ENCODE data around the gene FGF4. TPM values are rescaled to one million over a fixed set of nuclear protein-coding genes. Genes with fewer than 3 reads are reported as not detected.

The FGF4 gene
- total and polyA plus RNA-seq, 8 donors, result not detected

GRCh38 chr11:69813839-69814238 is 38.7 kb upstream of the FGF4 start:
- Histone ChIP-seq H3K36me3 (no peaks in the 10 kb centered on the region), H3K4me1 (no peaks in the 10 kb centered on the region), H3K9me3 (no peaks in the 10 kb centered on the region), H3K27me3 (peaks cover 0 to 5% (median 1%) of the 10 kb centered on the region in 4 donors), H3K4me3 (no peak overlapping the region), H3K27ac (no peak overlapping the region)
- intact Hi-C loops (cut with DNase I), result no loop called here
- FAIRE-seq, result no peak
- no peak for DNase-seq
- 44 to 64% methylated on average over 2 of the region's 2 CpGs for WGBS, 2 donors
- no peak for TF ChIP-seq CTCF (IDR thresholded peaks at IDR 0.05)
- no peak for ATAC-seq

- Histone ChIP-seq H3K36me3 (no peaks in the 10 kb centered on the region), H3K27me3 (peaks cover 0 to 3% (median 1%) of the 10 kb centered on the region in 4 donors)
- ATAC-seq, result no peak
Measured at GRCh38 chr11:69812946-69813345, 37.8 kb upstream of the FGF4 start.

GRCh38 chr11:69812256-69812655 is 37.1 kb upstream of the FGF4 start:
- FAIRE-seq (no peak), DNase-seq (no peak), ATAC-seq (no peak)
- H3K9me3 ChIP-seq, result no peaks in the 10 kb centered on the region
- no peak overlapping the region for H3K4me3 ChIP-seq
- 67 to 78% methylated on average over 7 of the region's 7 CpGs for WGBS, 2 donors
- intact Hi-C loops (cut with DNase I), result no loop called here
- H3K36me3 ChIP-seq, result no peaks in the 10 kb centered on the region
- no peaks in the 10 kb centered on the region for H3K4me1 ChIP-seq
- peaks cover 0 to 3% (median 0%) of the 10 kb centered on the region in 4 donors for H3K27me3 ChIP-seq
- no peak overlapping the region for H3K27ac ChIP-seq
- TF ChIP-seq CTCF (IDR thresholded peaks at IDR 0.05), result no peak

More at GRCh38 chr11:69812946-69813345, 37.8 kb upstream of the FGF4 start:
- Histone ChIP-seq H3K4me1 (no peaks in the 10 kb centered on the region), H3K27ac (no peak overlapping the region), H3K4me3 (no peak overlapping the region), H3K9me3 (no peaks in the 10 kb centered on the region)
- no peak for DNase-seq
- intact Hi-C loops (cut with DNase I), result no loop called here
- 55% methylated on average over 10 of the region's 10 CpGs for WGBS, 2 donors
- TF ChIP-seq CTCF (IDR thresholded peaks at IDR 0.05), result no peak
- FAIRE-seq, result no peak

GRCh38 chr11:69811431-69811830 is 36.3 kb upstream of the FGF4 start:
- no peak for ATAC-seq
- TF ChIP-seq CTCF (IDR thresholded peaks at IDR 0.05), result no peak
- 36 to 43% methylated on average over 3 of the region's 3 CpGs for WGBS, 2 donors
- no peak overlapping the region for H3K27ac ChIP-seq
- DNase-seq, result no peak
- intact Hi-C loops (cut with DNase I), result no loop called here
- no peak overlapping the region for H3K4me3 ChIP-seq
- peaks cover 0 to 3% (median 0%) of the 10 kb centered on the region in 4 donors for H3K27me3 ChIP-seq
- H3K9me3 ChIP-seq, result no peaks in the 10 kb centered on the region
- H3K36me3 ChIP-seq, result no peaks in the 10 kb centered on the region
- no peak for FAIRE-seq
- no peaks in the 10 kb centered on the region for H3K4me1 ChIP-seq

GRCh38 chr11:69810289-69811118 is 35.4 kb upstream of the FGF4 start:
- H3K9me3 ChIP-seq, result no peaks in the 10 kb centered on the region
- no peak overlapping the region for H3K27ac ChIP-seq
- no peak for TF ChIP-seq CTCF (IDR thresholded peaks at IDR 0.05)
- no peaks in the 10 kb centered on the region for H3K36me3 ChIP-seq
- intact Hi-C loops (cut with DNase I), result no loop called here
- peak in 1 of 6 donors; percentile 57 for DNase-seq
- H3K27me3 ChIP-seq, result no peaks in the 10 kb centered on the region
- no peak for ATAC-seq
- H3K4me1 ChIP-seq, result no peaks in the 10 kb centered on the region
- no peak for FAIRE-seq
- 77 to 86% methylated on average over 38 to 39 of the region's 39 CpGs for WGBS, 2 donors
- no peak overlapping the region for H3K4me3 ChIP-seq
